ENCODE data around the gene RFC5.
"Not testable (repeated sequence)": the region's sequence is repeated elsewhere in the genome, so short reads cannot be mapped to it uniquely, and the experiment has no call there.

RFC5 gene

GRCh38 chr12:118017926-118018325, 1.4 kb downstream of the RFC5 start:
- no peak for DNase-seq

DNA sequence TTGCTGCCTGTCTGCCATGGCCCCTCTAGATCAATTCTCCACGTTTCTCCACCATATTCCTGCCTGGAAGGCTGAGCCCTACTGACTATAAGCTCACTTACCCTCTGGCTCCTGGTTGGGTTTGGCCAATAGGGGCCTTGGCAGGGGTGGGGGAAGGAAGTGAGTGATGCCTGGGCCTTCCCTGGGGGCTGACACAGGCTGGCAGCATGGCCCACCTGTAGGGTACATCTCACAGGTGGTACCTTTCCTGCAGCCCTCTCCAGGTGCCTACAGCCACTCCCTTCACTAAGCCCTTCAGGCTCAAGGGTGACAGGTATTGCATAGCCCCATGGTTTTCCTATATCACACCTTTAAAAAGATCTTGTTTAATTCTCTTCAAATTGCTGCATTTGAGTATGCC, 3.5 kb downstream of the RFC5 start:
- DNase-seq: no peak

DNA sequence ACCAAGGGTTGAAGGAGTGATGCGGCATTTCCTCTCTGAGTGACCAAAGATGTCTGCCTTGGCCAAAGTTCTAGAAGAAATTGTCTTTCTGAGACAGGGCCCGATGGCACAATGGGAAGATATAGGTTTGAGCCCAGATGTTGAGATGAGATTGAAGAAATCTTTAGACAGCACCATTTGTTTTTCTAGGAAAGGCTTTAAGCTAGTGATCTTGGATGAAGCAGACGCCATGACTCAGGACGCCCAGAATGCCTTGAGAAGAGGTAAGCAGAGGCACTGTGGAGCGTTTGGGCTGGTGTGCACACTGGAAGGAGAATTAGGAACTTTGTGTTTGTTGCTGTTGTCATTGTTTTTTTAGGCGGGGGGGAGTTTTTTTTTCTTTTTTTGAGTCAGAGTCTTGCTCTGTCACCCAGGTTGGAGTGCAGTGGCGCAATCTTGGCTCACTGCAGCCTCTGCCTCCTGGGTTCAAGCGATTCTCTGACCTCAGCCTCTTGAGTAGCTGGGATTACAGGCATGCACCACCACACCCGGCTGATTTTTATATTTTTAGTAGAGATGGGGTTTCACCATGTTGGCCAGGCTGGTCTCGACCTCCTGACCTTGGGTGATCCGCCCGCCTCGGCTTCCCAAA, 5.7 kb downstream of the RFC5 start:
- DNase-seq: not testable (repeated sequence)

GRCh38 chr12:118022728-118023109, 6.2 kb downstream of the RFC5 start:
- DNase-seq: no peak

GRCh38 chr12:118023301-118023860, 6.9 kb downstream of the RFC5 start:
- DNase-seq: no peak

- DNase-seq: no peak
Observed at GRCh38 chr12:118025168-118025567, 8.7 kb downstream of the RFC5 start.

GRCh38 chr12:118029166-118029565, 12.7 kb downstream of the RFC5 start:
- DNase-seq: no peak

GRCh38 chr12:118032188-118032587, 15.7 kb downstream of the RFC5 start:
- no peak for DNase-seq

- DNase-seq: no peak
Observed at GRCh38 chr12:118033323-118033722, 16.8 kb downstream of the RFC5 start.

DNA sequence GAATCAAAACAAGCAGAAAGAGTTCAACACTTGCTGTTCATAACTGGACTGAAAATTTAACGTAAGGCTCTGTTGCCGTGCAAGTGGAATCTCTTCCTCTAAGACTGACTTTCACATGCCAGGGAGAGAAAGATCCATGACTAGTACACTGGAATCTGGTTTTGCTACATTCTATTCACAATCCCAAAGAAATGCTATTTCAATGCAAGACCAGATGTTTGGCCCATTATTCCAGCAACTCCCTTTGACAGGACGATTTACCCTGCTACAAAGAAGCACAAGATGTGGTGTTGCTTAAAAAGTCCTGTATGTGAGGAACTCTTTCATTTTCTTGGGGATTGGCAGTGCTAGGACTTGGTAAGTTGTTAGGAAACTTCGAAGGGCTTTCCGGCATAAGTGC, 17.4 kb downstream of the RFC5 start:
- no peak for DNase-seq

DNA sequence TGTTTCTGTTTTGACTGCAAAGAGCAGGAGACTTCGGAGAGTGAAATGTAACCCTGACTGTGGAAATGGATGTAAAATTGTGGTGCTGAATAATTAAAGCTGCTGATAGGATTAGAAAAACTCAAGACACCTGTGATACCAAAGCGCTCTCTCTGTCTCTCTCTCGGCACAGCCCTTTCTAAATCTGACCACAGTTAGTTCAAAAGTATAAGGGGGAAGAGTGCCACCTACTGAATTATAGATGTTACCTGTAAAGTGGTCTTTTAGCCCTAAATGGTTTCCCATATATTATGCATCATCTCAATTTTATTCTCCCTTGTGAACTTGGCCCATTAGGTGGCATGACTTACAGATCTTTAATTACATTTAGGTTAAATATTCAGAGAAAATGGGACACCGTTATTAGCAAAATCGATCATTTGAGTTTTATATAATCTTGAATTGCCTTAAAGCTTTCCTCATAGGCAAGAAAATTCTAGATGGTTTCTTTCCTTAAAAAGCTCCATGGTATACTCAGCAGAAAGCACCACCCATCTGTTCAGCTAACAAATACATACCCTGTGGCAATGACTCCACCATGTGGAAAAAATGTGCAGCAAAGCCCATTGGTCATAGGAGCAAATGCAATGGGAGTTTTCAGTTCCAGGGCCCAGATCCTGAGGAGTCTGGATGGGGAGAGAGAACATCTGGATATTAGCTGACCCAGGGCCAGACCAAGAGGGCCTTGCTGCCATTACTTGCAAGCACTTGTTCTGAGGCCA, 18.1 kb downstream of the RFC5 start:
- DNase-seq: no peak

DNA sequence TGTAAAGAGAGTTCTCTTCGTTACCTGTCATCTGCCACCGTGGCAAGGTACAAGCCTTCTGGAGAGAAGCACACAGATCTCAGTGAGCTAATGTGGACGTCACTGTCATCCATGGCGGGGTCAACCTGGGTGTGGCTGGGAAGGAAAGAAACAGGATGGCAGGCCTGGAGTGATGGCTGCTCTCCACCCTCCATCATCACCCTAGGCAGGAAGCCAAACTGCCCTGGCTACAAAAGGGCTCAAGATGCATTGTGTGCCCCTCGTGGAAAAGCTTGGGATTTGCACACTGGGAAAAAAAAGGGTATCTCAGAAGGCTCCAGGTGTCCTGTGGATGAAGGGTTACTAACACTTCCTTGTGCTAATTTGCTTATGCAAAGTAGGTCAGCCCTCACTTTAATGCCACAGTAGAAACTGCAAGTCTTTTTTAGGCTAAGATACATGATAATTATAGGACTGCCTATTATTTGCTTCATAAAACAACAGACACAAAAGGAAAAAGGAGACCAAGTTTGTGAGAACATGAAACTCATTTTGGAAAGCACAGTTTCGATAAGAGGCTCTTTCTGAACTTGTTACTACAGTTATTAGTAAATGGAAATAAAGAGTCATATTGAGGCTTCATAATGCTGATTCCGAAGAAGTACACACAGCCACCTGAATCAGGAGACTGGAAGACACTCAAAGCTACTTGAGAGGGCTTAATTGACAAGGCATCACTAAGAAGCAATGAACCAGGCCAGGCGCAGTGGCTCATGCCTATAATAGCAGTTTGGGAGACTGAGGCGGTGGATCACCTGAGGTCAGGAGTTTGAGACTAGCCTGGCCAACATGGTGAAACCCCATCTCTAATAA, 18.9 kb downstream of the RFC5 start:
- DNase-seq: no peak

- no peak for DNase-seq
Observed at GRCh38 chr12:118036672-118037411, 20.3 kb downstream of the RFC5 start.

GRCh38 chr12:118038137-118038536, 21.6 kb downstream of the RFC5 start:
- DNase-seq: no peak

- no peak for DNase-seq
Observed at GRCh38 chr12:118042091-118042490, 25.6 kb downstream of the RFC5 start.

DNA sequence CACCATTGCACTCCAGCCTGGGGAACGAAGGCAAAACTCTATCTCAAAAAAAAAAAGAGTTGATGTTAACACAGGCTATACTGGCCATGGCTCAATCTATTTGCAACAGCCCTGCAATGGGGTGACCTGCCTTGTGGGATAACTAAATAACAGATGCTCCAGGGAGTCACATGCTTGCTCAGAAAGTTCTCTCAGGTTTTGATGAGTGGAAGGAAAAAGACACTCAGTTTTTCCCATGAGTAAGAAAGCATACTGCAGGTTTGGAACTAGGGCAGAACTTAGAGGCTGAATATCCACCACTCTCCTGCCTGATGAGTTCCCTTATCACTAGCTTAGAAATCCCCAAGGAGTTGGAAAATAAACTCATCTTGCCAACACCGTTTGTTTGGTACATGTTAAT, 27.6 kb downstream of the RFC5 start:
- no peak for DNase-seq

DNA sequence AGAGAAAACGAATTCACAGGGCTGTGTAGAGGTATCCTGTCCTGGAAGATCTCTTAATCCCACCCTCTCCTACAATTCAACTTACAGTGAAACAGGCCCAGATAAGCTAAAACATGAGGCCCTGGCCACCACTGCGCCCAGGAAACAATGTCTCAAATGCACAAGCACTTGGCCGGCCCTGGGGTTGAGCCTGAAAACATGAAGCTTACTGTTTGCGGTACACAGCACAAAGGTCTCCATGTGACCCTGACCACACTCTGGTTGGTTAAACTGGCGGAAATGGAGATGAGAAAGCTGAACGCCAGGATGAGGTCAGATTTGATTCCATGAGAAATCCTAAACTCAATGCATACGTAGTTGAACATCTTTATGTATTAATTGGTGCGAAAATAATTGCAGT, 28.1 kb downstream of the RFC5 start:
- no peak for DNase-seq

DNA sequence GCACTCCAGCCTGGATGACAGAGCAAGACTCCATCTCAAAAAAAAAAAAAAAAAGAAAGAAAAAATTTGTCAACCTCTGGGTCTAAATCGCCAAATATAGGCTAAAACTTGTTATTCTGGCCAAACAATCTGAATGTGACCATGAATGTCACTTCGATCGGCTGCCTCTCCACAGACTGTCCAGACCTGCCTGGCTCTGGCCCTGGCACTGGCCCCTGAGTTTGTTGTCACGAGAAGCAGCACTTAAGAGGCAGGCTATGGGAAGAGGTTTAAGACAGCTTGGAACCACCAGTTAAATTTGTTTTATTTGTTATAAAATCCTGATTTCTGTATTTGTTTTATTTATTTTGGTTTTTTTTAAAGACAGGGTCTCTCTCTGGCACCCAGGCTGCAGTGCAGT, 29.9 kb downstream of the RFC5 start:
- DNase-seq: no peak

DNA sequence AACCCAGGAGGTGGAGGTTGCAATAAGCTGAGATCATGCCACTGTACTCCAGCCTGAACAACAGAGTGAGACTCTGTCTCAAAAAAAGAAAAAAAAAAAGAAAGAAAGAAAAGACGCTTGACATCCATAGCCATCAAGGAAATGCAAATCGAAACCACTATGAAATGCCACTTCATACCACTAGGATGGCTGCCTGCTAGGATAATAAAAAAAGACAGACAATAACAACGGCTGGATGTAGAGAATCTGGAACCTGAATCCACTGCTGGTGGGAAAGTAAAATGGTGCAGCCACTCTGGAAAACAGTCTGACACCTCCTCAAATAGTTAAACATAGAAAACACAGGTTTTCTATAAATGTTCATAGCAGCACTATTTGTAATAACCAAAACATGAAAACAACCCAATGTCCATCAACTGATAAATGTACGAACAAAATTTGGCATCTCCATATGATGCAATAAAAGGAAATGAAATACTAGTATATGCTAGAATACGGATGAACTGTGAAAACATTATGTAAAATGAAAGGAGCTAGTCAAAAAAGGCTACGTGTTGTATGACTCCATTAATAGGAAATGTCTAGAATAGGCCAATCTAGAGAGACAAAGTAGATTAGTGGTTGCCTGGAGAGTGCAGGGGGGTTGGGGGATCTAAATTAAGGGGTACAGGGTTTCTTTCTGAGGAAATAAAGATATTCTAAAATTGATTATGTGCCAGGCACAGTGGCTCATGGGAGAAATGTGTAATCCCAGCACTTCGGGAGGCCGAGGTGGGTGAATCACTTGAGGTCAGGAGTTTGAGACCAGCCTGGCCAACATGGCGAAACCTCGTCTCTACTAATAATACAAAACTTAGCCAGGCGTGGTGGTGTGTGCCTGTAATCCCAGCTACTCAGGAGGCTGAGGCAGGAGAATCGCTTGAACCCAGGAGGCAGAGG, 34.7 kb downstream of the RFC5 start:
- no peak for DNase-seq

DNA sequence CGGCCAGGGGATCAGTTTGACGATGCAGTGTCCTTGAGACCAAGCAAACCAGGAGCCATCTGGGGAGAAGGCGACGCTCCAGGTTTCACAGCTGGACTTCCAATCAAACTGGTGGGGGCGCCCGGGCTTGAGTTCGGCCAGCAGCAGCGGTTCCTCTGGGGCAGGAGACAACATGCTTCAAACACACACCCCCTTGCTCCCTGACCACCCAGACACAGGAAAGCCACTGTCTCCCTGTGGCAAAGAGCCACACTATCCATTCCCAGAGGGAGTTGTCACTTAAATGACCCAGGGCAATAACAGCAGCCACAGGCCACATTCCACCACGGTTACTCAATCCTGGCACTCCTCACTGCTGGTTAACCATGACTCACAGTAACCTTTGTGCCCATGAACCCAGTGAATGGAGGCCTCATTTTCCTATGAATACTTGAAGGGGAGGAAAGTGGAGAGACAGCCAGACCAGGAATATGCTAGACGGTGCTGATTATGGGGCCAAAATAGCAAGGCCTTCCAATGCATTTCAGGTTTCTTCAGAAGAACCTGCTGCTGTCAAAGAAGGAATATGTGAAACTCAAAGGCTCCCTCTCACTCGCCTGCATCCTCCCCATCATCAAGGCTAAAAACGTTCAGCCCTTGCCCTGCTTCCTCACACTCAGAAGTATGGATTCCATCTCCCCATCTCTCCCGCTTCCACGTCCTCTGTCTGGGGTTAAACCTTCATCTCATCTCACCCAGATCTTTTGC, 36.0 kb downstream of the RFC5 start:
- DNase-seq: no peak

All from GOT3 (cell line).